ENCODE measurements around the gene TOLLIP.
A peak's percentile ranks its signal among the peaks of the same experiment; 100 is the strongest.

The TOLLIP gene

DNA sequence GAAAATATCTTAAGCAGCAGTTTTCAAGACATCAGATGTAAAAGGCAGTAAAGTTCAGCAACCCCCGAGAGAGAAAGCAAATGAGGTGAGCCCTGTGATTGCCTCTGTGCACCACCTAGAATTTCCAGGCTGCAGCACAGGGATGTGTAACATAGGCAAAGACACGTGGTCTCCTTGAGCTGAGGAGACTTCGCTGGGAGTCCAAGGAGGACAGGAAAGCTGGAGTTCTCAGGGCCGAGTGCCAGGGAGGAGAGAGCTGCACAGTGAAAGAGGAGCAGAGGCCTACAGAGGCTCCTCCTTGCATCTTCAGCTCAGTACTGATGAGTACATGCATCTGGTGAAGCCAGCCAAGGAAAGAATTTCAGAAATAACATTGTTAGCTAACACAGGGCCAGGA lies 17.6 kb upstream of the TOLLIP start:
- TF ChIP-seq, protein P1, sequence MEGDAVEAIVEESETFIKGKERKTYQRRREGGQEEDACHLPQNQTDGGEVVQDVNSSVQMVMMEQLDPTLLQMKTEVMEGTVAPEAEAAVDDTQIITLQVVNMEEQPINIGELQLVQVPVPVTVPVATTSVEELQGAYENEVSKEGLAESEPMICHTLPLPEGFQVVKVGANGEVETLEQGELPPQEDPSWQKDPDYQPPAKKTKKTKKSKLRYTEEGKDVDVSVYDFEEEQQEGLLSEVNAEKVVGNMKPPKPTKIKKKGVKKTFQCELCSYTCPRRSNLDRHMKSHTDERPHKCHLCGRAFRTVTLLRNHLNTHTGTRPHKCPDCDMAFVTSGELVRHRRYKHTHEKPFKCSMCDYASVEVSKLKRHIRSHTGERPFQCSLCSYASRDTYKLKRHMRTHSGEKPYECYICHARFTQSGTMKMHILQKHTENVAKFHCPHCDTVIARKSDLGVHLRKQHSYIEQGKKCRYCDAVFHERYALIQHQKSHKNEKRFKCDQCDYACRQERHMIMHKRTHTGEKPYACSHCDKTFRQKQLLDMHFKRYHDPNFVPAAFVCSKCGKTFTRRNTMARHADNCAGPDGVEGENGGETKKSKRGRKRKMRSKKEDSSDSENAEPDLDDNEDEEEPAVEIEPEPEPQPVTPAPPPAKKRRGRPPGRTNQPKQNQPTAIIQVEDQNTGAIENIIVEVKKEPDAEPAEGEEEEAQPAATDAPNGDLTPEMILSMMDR (IDR thresholded peaks at IDR 0.05; ENCODE audit: insufficient read depth, low read depth, low read length, missing control alignments), result no peak
- H3K4me3 ChIP-seq (ENCODE audit: low read depth, low read length), result no peak overlapping the region
- no peak for DNase-seq (ENCODE audit: low read depth)

DNA sequence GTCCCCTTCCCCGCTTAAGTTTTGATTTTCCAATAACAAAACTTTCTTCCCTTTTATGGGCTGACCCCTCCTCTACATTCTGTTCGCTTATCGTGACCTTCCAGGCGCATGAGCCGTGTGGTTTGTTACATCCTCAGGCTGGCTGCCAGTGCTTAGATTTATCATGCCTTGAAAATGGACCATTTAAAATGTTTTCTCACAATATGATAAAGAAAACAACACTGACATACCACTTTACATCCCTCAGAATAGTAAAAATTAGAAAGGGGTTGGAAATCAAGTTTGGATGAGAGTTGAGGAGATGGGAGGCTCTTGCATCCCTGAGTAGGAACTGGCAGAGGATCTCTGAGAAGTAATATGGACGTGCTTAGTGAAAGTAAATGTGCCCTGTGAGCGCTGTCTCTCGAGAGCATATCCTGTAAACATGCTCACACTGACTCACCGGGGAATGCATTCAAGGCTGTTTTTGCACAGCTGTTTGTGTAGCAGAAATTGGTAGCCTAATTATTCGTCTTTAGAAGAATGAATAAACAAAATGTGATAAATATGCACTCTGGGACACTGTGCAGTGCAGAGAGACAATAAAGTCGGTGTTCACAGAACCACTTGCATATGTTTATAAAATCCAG lies 17.1 kb upstream of the TOLLIP start:
- TF ChIP-seq, protein P1 (IDR thresholded peaks at IDR 0.05; ENCODE audit: insufficient read depth, low read depth, low read length, missing control alignments), result no peak
- DNase-seq (ENCODE audit: low read depth), result no peak
- no peak overlapping the region for H3K4me3 ChIP-seq (ENCODE audit: low read depth, low read length)

DNA sequence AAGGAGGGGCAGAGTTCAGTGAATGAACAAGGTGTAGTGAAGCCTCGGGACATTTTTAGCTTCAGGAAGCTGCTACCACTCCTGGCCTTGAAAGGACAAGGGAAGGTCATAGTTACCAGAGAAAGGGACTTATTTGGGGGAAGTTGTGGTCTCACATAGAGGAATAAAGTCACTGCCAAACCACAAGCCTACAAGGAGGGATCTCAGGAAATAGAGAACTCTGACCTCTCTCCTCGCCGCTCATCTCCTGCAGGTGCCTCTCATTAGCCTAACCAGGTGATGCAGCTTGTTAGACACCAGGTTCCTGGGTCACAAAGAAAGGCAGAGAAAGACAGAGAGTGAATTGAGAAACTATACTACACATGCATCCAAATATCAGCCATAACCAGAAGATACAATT lies 14.3 kb upstream of the TOLLIP start:
- TF ChIP-seq, protein P1 (IDR thresholded peaks at IDR 0.05; ENCODE audit: insufficient read depth, low read depth, low read length, missing control alignments), result no peak
- DNase-seq (ENCODE audit: low read depth), result no peak

DNA sequence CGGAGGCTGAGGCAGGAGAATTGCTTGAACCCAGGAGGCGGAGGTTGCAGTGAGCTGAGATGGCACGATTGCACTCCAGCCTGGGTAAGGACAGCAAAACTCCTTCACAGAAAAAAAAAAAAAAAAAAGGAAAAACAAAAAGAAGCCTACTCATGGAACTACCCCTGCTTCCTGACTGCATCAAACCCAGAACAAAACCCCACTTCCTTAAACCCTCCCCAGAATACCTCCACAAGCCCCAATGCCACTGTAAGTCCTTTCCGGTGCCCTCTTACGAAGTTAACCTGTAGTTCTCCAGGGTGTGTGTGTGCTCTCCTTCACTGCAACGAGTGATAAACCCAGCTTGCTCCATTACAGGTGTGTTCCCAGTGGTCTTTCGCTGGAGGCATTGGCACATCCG lies 8.6 kb upstream of the TOLLIP start:
- H3K4me3 ChIP-seq (ENCODE audit: low read depth, low read length), result no peak overlapping the region

More for the DNA sequence above, 14.3 kb upstream of the TOLLIP start:
- no peak overlapping the region for H3K4me3 ChIP-seq (ENCODE audit: low read depth, low read length)

DNA sequence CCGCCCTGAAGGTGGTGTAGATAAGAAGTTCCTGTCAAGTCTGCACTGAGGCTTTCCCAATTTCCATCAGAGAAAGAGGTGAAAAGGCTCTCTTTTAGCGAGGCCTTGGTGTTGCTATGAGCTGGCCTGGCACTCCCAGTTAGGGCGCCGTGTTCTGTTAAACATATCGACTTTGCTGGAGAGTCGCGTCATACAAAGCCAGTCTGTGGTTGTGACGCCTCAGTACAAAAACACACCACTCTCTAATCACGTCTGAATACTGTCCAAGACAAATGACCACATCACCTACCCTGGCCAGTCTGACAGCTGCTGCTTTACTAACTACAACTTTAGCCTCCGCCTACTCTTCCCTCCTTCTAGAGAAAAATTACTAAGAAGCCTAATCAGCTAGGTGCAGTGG lies 8.0 kb upstream of the TOLLIP start:
- H3K4me3 ChIP-seq (ENCODE audit: low read depth, low read length), result no peak overlapping the region
- DNase-seq (ENCODE audit: low read depth), result no peak
- TF ChIP-seq, protein P1 (IDR thresholded peaks at IDR 0.05; ENCODE audit: insufficient read depth, low read depth, low read length, missing control alignments), result no peak

More for the DNA sequence above, 8.6 kb upstream of the TOLLIP start:
- TF ChIP-seq, protein P1 (IDR thresholded peaks at IDR 0.05; ENCODE audit: insufficient read depth, low read depth, low read length, missing control alignments), result no peak
- DNase-seq (ENCODE audit: low read depth), result no peak

DNA sequence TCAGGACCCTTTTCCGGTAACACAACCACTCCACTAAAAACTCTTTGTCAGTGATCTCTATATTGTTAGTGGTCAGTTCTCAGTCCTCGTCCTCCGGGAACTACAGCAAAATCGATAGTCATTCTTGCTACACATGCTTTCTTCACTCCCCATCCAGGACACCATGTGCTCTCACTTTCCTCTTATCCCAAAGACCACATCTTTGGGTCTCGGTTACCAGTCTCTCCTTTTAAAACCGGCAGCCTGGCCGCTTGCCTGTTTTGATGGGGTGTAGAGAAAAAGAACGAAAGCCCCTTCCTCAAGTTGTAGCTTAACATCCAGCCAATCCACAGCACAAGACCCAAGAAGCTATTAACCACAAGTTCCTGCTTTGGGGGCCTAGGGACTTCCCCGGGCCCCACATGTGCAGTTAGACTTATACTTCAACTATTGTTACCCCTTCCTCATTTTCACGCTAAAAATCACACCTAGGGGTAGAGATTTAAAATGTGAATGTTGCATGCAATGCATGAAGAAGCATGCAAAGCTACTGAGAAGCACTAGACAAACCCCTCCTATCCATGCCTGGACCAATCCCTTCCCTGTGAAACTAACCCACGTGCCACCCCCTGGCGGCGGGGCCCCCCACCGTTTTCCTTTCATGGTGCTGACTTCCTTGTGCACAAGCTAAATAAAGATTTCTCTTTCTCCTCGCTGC lies 1.5 kb upstream of the TOLLIP start:
- peak overlapping the region; percentile 94 for H3K4me3 ChIP-seq (ENCODE audit: low read depth, low read length)
- peak; percentile 75 for DNase-seq (ENCODE audit: low read depth)
- TF ChIP-seq, protein P1 (IDR thresholded peaks at IDR 0.05; ENCODE audit: insufficient read depth, low read depth, low read length, missing control alignments), result peak; percentile 6
